ENCODE results near the gene GSE1. TPM values are rescaled to one million over a fixed set of nuclear protein-coding genes. Genes with fewer than 3 reads are reported as not detected.

GSE1 gene
- polyA plus RNA-seq, 1 donor (not counting 4 experiments of a cell fraction or from before 2014, with no cell fraction given): 5.0 TPM

GRCh38 chr16:85648805-85649204, 35.7 kb downstream of the GSE1 start:
- H4K20me1 ChIP-seq (ENCODE audit: control insufficient read depth, extremely low read depth, insufficient read depth, low read length): peaks cover 13% of the 10 kb centered on the region
- peaks cover 3% of the 10 kb centered on the region for H3K27me3 ChIP-seq (ENCODE audit: control insufficient read depth, extremely low read depth, insufficient read depth, low read length)
- H3K4me1 ChIP-seq (ENCODE audit: control insufficient read depth, extremely low read depth, insufficient read depth, low read length): peaks cover 13% of the 10 kb centered on the region
- no peak for TF ChIP-seq CTCF (optimal IDR thresholded peaks at IDR 0.05 in 1 of 3, IDR thresholded peaks at IDR 0.05 in 1 of 3, conservative IDR thresholded peaks at IDR 0.05 in 1 of 3; ENCODE audit: extremely low read depth in 1 of 3, insufficient read depth in 2 of 3, low read length in 3 of 3)
- TF ChIP-seq EZH2 (IDR thresholded peaks at IDR 0.05; ENCODE audit: low read length): no peak
- H3K9me3 ChIP-seq (ENCODE audit: control insufficient read depth, low read depth, low read length): no peaks in the 10 kb centered on the region
- H3K79me2 ChIP-seq (ENCODE audit: control insufficient read depth, insufficient read depth, low read length): no peaks in the 10 kb centered on the region
- no peak overlapping the region for H2AFZ ChIP-seq (ENCODE audit: control insufficient read depth, low read length)
- H3K4me3 ChIP-seq (ENCODE audit: control insufficient read depth in 2 of 3, extremely low read depth in 1 of 3, insufficient read depth in 2 of 3, low read depth in 1 of 3, low read length in 3 of 3): no peak overlapping the region
- H3K9ac ChIP-seq (ENCODE audit: control insufficient read depth, extremely low read depth, insufficient read depth, low read length): no peak overlapping the region
- peaks cover 0 to 6% of the 10 kb centered on the region in 2 experiments for H3K36me3 ChIP-seq (ENCODE audit: control insufficient read depth in 2 of 2, extremely low read depth in 1 of 2, insufficient read depth in 2 of 2, low read length in 2 of 2)
- H3K27ac ChIP-seq (ENCODE audit: control insufficient read depth, insufficient read depth, low read length): no peak overlapping the region
- H3K9me1 ChIP-seq (ENCODE audit: control insufficient read depth, extremely low read depth, insufficient read depth, low read length): no peaks in the 10 kb centered on the region
- no peak for FAIRE-seq
- no peak for DNase-seq (ENCODE audit: low read depth, low spot score)
- dilution Hi-C loops (cut with MboI; ENCODE audit: extremely low pct_ligation_motif_present, low sequenced_read_pairs): no loop called here
- no peak overlapping the region for H3K4me2 ChIP-seq (ENCODE audit: control insufficient read depth, extremely low read depth, insufficient read depth, low read depth, low read length)

GRCh38 chr16:85649411-85650134, 36.5 kb downstream of the GSE1 start:
- Histone ChIP-seq H3K9me1 (ENCODE audit: control insufficient read depth, extremely low read depth, insufficient read depth, low read length) (no peaks in the 10 kb centered on the region), H3K4me3 (ENCODE audit: control insufficient read depth in 2 of 3, extremely low read depth in 1 of 3, insufficient read depth in 2 of 3, low read depth in 1 of 3, low read length in 3 of 3) (no peak overlapping the region), H2AFZ (ENCODE audit: control insufficient read depth, low read length) (no peak overlapping the region), H3K36me3 (ENCODE audit: control insufficient read depth in 2 of 2, extremely low read depth in 1 of 2, insufficient read depth in 2 of 2, low read length in 2 of 2) (peaks cover 0 to 6% of the 10 kb centered on the region in 2 experiments), H3K9ac (ENCODE audit: control insufficient read depth, extremely low read depth, insufficient read depth, low read length) (no peak overlapping the region), H3K27me3 (ENCODE audit: control insufficient read depth, extremely low read depth, insufficient read depth, low read length) (no peaks in the 10 kb centered on the region), H3K79me2 (ENCODE audit: control insufficient read depth, insufficient read depth, low read length) (no peaks in the 10 kb centered on the region), H3K4me2 (ENCODE audit: control insufficient read depth, extremely low read depth, insufficient read depth, low read depth, low read length) (no peak overlapping the region), H4K20me1 (ENCODE audit: control insufficient read depth, extremely low read depth, insufficient read depth, low read length) (peaks cover 10% of the 10 kb centered on the region), H3K27ac (ENCODE audit: control insufficient read depth, insufficient read depth, low read length) (no peak overlapping the region), H3K9me3 (ENCODE audit: control insufficient read depth, low read depth, low read length) (no peaks in the 10 kb centered on the region), H3K4me1 (ENCODE audit: control insufficient read depth, extremely low read depth, insufficient read depth, low read length) (peaks cover 13% of the 10 kb centered on the region)
- no peak for FAIRE-seq
- DNase-seq (ENCODE audit: low read depth, low spot score): no peak
- dilution Hi-C loops (cut with MboI; ENCODE audit: extremely low pct_ligation_motif_present, low sequenced_read_pairs): no loop called here
- no peak for TF ChIP-seq CTCF (optimal IDR thresholded peaks at IDR 0.05 in 1 of 3, IDR thresholded peaks at IDR 0.05 in 1 of 3, conservative IDR thresholded peaks at IDR 0.05 in 1 of 3; ENCODE audit: extremely low read depth in 1 of 3, insufficient read depth in 2 of 3, low read length in 3 of 3)
- no peak for TF ChIP-seq EZH2 (IDR thresholded peaks at IDR 0.05; ENCODE audit: low read length)

All from keratinocyte (primary cell).